Measurements from ENCODE around the gene SLTM. TPM values are rescaled to one million over a fixed set of nuclear protein-coding genes. Genes with fewer than 3 reads are reported as not detected.

SLTM gene
- total RNA-seq, 4 donors from 2014 or later, result 65.0 to 115 (median 92.5) TPM

- H3K9me3 ChIP-seq, result no peaks in the 10 kb centered on the region
- H3K27ac ChIP-seq, result peak overlapping the region in 1 of 4 donors; percentile 20
- peaks cover 0 to 54% (median 3%) of the 10 kb centered on the region in 3 donors for H3K36me3 ChIP-seq
- TF ChIP-seq POLR2A (IDR thresholded peaks at IDR 0.05) (no peak), CTCF (IDR thresholded peaks at IDR 0.05) (no peak)
- peaks cover 17 to 78% (median 27%) of the 10 kb centered on the region in 3 donors for H3K4me1 ChIP-seq
- 94 to 97% methylated on average over 5 of the region's 5 CpGs for WGBS, 2 donors
- H3K27me3 ChIP-seq, result no peaks in the 10 kb centered on the region
- DNase-seq, result no peak
- intact Hi-C loops (cut with DNase I), result no loop called here
- no peak overlapping the region for H3K4me3 ChIP-seq
Measured at GRCh38 chr15:58926823-58927222, 6.7 kb downstream of the SLTM start.

GRCh38 chr15:58924327-58924726 lies 9.2 kb downstream of the SLTM start:
- Histone ChIP-seq H3K27ac (peak overlapping the region; percentile 33 to 82 (median 74)), H3K27me3 (no peaks in the 10 kb centered on the region), H3K36me3 (peaks cover 3 to 68% (median 4%) of the 10 kb centered on the region in 3 donors), H3K4me3 (peak overlapping the region in 1 of 4 donors; percentile 5), H3K9me3 (no peaks in the 10 kb centered on the region), H3K4me1 (peaks cover 9 to 70% (median 23%) of the 10 kb centered on the region in 3 donors)
- intact Hi-C loops (cut with DNase I), result no loop called here
- TF ChIP-seq POLR2A (IDR thresholded peaks at IDR 0.05), result no peak
- TF ChIP-seq CTCF (IDR thresholded peaks at IDR 0.05), result no peak
- 43 to 57% methylated on average over 2 of the region's 2 CpGs for WGBS, 2 donors
- no peak for DNase-seq

GRCh38 chr15:58923696-58924300 lies 9.7 kb downstream of the SLTM start:
- intact Hi-C loops (cut with DNase I), result no loop called here
- no peak for DNase-seq
- H3K4me3 ChIP-seq, result no peak overlapping the region
- no peaks in the 10 kb centered on the region for H3K9me3 ChIP-seq
- TF ChIP-seq CTCF (IDR thresholded peaks at IDR 0.05) (no peak), POLR2A (IDR thresholded peaks at IDR 0.05) (no peak)
- H3K4me1 ChIP-seq, result peaks cover 9 to 64% (median 23%) of the 10 kb centered on the region in 3 donors
- H3K27me3 ChIP-seq, result no peaks in the 10 kb centered on the region
- H3K27ac ChIP-seq, result peak overlapping the region; percentile 33 to 82 (median 74)
- WGBS, 2 donors, result 61 to 66% methylated on average over 10 of the region's 10 CpGs
- peaks cover 0 to 68% (median 4%) of the 10 kb centered on the region in 3 donors for H3K36me3 ChIP-seq

- peak overlapping the region in 3 of 4 donors; percentile 33 to 82 (median 78) for H3K27ac ChIP-seq
- intact Hi-C loops (cut with DNase I), result no loop called here
- WGBS, 2 donors, result 74 to 88% methylated on average over 4 of the region's 4 CpGs
Measured at GRCh38 chr15:58923284-58923683, 10.2 kb downstream of the SLTM start.

More at GRCh38 chr15:58923284-58923683, 10.2 kb downstream of the SLTM start:
- Histone ChIP-seq H3K36me3 (peaks cover 0 to 64% (median 4%) of the 10 kb centered on the region in 3 donors), H3K9me3 (no peaks in the 10 kb centered on the region), H3K27me3 (no peaks in the 10 kb centered on the region), H3K4me1 (peaks cover 9 to 61% (median 23%) of the 10 kb centered on the region in 3 donors), H3K4me3 (no peak overlapping the region)
- no peak for DNase-seq
- TF ChIP-seq POLR2A (IDR thresholded peaks at IDR 0.05) (no peak), CTCF (IDR thresholded peaks at IDR 0.05) (no peak)
